ENCODE data around the gene PDF. TPM values are rescaled to one million over a fixed set of nuclear protein-coding genes. Genes with fewer than 3 reads are reported as not detected.
A peak's percentile ranks its signal among the peaks of the same experiment; 100 is the strongest.

PDF gene
- total RNA-seq, 1 experiment from 2014 or later = 17.8 TPM

DNA sequence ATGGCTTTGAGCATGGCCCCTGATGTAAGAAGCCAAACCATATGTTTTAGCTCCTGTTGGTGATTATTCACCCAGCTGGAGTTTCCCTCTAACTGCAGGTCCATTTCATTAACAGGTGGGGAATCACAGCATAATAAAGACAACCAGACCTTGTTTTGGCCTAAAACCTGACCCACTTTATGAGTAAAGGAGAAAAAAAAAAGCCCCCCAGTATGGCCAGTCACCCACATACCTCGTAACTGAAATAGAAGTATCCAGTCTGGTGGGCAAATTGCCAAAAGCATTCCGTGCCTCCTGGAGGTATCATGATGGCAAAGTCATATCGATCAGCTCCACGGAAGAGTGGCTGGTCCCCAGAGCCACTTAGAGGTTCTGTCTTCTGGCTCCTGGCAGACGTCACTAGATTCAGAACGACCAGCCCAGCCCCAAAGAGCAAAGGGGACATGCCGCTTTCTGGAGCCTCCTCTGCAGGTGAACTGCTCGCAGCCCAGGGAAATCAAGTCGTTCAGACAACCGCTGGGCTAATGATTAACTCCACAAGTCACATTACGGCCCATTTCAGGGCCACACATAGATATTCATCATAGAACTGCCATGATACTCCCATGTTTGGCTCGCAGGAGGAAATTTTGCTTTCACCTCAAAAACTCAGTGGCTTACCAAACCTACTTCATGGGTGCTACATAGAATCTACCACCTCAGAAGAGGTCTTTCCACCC lies 21.1 kb upstream of the PDF start, which contains the start of gene TMED6:
Gene TMED6 (minus strand): TSS at position 478 of the 719 bp plus-strand sequence. CDS start 33 bp downstream, at position 445.
- Histone ChIP-seq H3K36me3 (peaks cover 29% of the 10 kb centered on the region), H3K27ac (no peak within 1 kb of the TSS), H3K4me3 (no peak within 1 kb of the TSS), H3K9me3 (replicated peaks) (no peaks in the 10 kb centered on the region), H3K27me3 (replicated peaks) (no peaks in the 10 kb centered on the region), H3K4me1 (replicated peaks) (no peaks in the 10 kb centered on the region)
- DNase-seq (ENCODE audit: low read depth in 1 of 2, low spot score in 2 of 2) = no peak

DNA sequence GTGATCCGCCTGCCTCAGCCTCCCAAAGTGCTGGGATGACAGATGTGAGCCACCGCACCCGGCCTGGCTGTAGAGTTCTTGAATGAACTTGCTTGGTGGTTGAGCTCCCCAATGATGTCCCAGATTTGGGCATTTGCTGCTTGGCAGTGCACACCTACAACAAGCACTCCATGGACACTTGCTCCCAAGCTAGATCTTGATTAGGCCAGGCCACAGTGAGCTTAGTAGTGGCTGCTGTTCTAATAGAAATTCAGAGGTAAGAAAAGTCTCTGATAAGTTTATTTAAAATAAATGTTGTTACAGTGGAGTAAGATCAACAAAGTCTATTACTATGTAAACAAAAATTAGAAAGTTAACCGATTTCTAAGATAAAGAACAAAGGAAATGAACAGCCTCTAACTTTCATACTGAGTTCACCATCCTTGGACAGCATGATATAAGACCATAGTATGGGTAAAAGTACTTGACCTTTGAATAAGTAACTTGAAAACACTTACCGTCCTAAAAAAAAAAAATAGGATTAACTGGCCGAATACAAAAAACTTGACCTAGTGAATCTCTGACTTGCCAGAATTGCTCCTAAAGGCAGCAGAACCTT lies 20.2 kb upstream of the PDF start:
- Histone ChIP-seq H3K27ac (no peak overlapping the region), H3K27me3 (replicated peaks) (no peaks in the 10 kb centered on the region), H3K4me3 (no peak overlapping the region)

DNA sequence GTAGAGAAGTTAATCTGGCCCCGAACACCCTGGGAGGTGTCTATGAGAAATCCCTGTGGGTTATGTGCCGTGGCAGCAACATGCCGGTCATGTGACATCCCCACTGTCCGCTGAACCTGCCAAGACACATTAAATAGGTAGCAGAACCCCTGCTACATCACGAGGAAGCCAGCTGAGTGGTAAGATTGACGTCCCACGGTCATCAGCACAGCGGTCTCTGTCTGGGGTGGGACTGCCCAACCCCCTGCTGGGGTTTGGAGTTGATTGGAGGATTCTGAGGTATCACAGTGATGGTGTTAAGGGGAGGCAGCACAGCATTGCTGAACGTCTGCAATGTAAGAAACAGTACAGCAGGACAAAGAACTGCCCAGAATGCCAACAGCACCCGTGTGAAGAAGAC lies 19.1 kb upstream of the PDF start:
- no peaks in the 10 kb centered on the region for H3K9me3 ChIP-seq (replicated peaks)
- no peaks in the 10 kb centered on the region for H3K27me3 ChIP-seq (replicated peaks)
- H3K4me3 ChIP-seq = no peak overlapping the region
- H3K36me3 ChIP-seq = peaks cover 25% of the 10 kb centered on the region
- no peak overlapping the region for H3K27ac ChIP-seq
- no peak for DNase-seq (ENCODE audit: low read depth in 1 of 2, low spot score in 2 of 2)
- no peaks in the 10 kb centered on the region for H3K4me1 ChIP-seq (replicated peaks)

More for the DNA sequence above, 20.2 kb upstream of the PDF start:
- Histone ChIP-seq H3K9me3 (replicated peaks) (no peaks in the 10 kb centered on the region), H3K36me3 (peaks cover 26% of the 10 kb centered on the region), H3K4me1 (replicated peaks) (no peaks in the 10 kb centered on the region)
- DNase-seq (ENCODE audit: low read depth in 1 of 2, low spot score in 2 of 2) = no peak

DNA sequence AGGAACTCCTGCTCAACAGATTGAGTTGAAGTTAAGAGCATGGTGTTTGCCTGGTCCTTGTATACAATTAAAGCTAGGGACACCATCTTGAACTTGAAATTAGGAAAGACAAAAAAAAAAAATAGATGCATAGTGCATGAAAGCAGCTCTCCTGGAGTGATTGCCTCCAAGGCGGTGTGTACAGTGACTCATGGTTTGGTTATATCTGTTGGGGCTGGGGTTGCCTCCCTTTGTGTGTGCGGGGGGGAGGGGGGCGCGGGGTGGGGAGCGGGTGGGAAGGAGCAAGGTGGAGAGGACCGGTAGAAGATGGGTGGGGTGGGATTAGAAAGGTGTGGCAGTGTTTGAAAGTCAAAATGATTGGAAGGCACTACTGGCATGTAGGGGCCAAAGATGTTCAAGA lies 17.8 kb upstream of the PDF start:
- Histone ChIP-seq H3K4me3 (no peak overlapping the region), H3K27me3 (replicated peaks) (no peaks in the 10 kb centered on the region), H3K9me3 (replicated peaks) (no peaks in the 10 kb centered on the region), H3K36me3 (peaks cover 29% of the 10 kb centered on the region), H3K4me1 (replicated peaks) (no peaks in the 10 kb centered on the region), H3K27ac (no peak overlapping the region)
- DNase-seq (ENCODE audit: low read depth in 1 of 2, low spot score in 2 of 2) = no peak

DNA sequence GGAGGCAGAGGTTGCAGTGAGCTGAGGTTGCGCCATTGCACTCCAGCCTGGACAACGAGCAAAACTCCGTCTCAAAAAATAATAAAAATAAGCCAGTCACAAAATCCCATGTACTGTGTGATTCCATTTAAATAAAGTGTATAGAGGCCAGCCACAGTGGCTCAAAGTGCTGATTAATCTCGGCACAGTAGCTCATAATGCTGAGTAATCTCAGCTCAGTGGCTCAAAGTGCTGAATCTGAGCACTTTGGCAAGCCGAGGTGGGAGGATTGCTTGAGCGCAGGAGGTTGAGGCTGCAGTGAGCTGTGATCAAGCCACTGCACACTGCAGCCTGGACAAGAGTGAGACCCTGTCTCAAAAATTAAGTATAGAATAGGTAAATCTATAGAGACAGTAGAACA lies 16.3 kb upstream of the PDF start:
- Histone ChIP-seq H3K36me3 (peaks cover 40% of the 10 kb centered on the region), H3K4me1 (replicated peaks) (no peaks in the 10 kb centered on the region), H3K27ac (no peak overlapping the region), H3K4me3 (no peak overlapping the region), H3K27me3 (replicated peaks) (no peaks in the 10 kb centered on the region), H3K9me3 (replicated peaks) (no peaks in the 10 kb centered on the region)
- DNase-seq (ENCODE audit: low read depth in 1 of 2, low spot score in 2 of 2) = no peak

DNA sequence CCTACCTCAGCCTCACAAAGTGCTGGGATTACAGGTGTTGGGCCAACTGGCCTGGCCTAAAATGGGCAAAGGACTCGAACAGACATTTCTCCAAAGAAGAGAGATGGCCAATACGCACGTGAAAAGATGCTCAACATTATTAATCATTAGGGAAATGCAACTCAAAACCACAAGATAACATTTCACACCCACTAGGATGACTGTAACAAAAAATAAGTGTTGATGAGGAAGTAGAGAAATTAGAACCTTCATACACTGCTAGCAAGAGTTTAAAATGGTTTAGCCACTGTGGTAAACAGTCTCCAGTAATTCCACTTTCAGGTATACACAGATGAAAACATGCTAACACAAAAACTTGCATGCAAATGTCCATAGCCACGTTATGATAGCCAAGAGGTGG lies 15.5 kb upstream of the PDF start:
- H3K36me3 ChIP-seq = peaks cover 48% of the 10 kb centered on the region
- DNase-seq (ENCODE audit: low read depth in 1 of 2, low spot score in 2 of 2) = no peak

DNA sequence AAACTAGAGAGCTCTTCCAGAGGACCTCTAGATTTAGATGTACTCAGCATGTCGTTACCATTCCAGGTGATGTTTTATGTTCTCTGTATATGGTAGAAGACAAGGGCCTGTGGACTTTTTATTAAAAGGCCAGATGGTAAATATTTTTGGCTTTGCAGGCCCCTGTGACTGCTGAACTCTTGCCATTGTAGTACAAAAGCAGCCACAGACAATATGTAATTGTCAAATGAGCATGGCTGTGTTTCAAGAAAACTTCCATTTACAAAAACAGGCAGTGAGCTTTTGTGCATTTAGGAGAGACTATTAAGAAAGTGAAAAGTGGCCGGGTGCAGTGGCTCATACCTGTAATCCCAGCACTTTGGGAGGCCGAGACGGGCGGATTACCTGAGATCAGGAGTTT lies 13.8 kb upstream of the PDF start:
- Histone ChIP-seq H3K36me3 (peaks cover 50% of the 10 kb centered on the region), H3K27ac (no peak overlapping the region), H3K4me1 (replicated peaks) (no peaks in the 10 kb centered on the region; the same call in 1 of the 2 replicates), H3K4me3 (no peak overlapping the region), H3K27me3 (replicated peaks) (no peaks in the 10 kb centered on the region), H3K9me3 (replicated peaks) (no peaks in the 10 kb centered on the region)
- DNase-seq (ENCODE audit: low read depth in 1 of 2, low spot score in 2 of 2) = no peak

More for the DNA sequence above, 15.5 kb upstream of the PDF start:
- H3K9me3 ChIP-seq (replicated peaks) = no peaks in the 10 kb centered on the region
- no peaks in the 10 kb centered on the region for H3K27me3 ChIP-seq (replicated peaks)
- no peaks in the 10 kb centered on the region; the same call in 1 of the 2 replicates for H3K4me1 ChIP-seq (replicated peaks)
- no peak overlapping the region for H3K27ac ChIP-seq
- H3K4me3 ChIP-seq = no peak overlapping the region

DNA sequence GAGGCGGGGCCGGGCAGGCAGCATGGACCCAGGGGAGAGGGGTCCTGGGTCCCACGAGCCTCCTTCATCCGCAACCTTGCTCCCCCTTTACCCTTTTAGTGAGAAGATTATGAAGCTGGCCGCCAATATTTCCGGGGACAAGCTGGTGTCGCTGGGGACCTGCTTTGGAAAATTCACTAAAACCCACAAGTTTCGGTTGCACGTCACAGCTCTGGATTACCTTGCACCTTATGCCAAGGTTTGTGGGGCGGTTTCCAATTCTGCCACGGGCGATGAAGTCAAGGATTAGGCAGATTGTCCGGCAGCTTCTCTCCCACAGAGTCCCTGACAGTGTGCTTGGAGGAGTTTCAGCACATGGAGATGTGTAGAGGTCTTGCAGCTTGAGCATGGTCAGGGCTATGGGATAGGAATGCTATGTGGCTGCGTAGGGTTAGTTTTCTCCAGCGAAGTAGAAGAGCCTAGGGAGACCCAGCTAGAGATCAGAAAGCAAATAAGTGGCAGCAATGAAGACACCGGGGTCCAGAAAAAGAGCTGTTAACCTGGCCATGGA lies 9.8 kb upstream of the PDF start:
- no peak for DNase-seq (ENCODE audit: low read depth in 1 of 2, low spot score in 2 of 2)
- Histone ChIP-seq H3K4me3 (peak overlapping the region; percentile 86), H3K36me3 (peaks cover 55% of the 10 kb centered on the region), H3K4me1 (replicated peaks) (peaks cover 7% of the 10 kb centered on the region), H3K27me3 (replicated peaks) (no peaks in the 10 kb centered on the region), H3K27ac (peak overlapping the region; percentile 37), H3K9me3 (replicated peaks) (no peaks in the 10 kb centered on the region)

DNA sequence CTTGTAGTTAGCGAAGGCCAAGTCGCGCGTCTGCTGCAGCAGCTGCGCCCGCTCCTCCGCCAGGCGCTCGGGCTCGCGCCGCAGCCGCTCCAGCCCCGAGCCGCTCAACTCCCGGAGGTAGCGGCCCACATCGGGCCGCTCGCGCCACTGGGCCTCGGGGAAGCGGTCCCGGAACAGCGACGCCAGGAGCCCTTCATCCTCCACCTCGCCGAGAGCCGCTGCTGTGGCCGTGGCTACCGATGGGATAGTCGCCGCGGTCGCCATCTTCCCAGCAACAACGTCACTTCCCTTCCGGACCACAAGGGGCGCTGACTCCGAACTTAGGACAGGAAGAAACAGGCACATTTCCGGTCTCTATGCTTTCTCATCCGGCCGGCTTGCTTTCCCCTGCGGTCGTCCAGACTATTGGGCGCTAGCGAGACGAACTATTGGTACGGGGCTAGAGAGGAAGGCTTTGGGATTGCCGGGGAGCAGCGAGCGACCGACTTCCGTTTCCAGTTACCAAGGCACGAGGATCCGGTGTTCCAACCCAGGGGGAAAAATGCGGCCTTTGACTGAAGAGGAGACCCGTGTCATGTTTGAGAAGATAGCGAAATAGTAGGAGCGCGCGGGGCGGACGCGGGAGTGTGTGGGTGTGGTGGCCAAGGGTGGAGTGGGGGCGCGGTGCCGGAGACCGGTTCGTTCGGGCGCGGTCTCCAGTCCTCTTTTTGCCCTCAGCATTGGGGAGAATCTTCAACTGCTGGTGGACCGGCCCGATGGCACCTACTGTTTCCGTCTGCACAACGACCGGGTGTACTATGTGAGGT lies 9.1 kb upstream of the PDF start, which contains the start of the genes COG8 and NIP7:
Gene COG8 (minus strand): TSS at position 276 of the 806 bp plus-strand sequence. CDS start 12 bp downstream, at position 264.
Gene NIP7 (plus strand): TSS at position 484 of the 806 bp plus-strand sequence. CDS start 58 bp downstream, at position 542.
- DNase-seq (ENCODE audit: low read depth in 1 of 2, low spot score in 2 of 2) = peak; percentile 98
- Histone ChIP-seq H3K9me3 (replicated peaks) (no peaks in the 10 kb centered on the region), H3K4me3 (peak within 1 kb of the TSS; percentile 86), H3K4me1 (replicated peaks) (peaks cover 7% of the 10 kb centered on the region), H3K27ac (peak within 1 kb of the TSS; percentile 37), H3K36me3 (peaks cover 57% of the 10 kb centered on the region), H3K27me3 (replicated peaks) (no peaks in the 10 kb centered on the region)

DNA sequence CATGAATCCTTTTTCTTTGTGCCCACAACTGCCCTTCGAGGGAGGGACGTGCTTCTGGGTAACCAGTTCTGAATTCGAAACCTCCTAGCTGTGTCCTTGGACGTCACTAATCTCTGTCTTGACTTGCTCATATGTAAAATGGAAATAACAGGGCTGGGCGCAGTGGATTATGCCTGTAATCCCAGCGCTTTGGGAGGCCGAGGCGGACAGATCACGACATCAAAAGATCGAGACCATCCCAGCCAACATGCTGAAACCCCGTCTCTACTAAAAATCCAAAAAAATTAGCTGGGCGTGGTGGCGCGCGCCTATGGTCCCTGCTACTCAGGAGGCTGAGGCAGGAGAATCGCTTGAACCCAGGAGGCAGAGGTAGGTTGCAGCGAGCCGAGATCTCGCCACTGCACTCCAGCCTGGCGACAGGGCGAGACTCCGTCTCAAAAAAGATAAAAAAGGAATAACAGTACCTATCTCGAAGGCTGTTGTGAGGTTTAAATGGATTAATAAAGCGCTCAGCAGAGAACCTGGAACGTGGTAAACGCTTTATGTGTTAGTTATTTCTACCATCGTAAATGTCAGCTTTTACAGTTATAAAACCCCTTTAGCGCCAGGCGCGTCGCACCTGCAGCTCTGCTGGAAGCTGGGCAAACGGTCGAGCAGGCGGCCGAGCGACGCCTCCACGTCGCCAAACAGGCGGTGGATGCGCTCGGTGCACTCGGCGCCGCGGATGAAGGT lies 8.3 kb upstream of the PDF start:
- Histone ChIP-seq H3K27ac (no peak overlapping the region; the same call in 1 of the 2 replicates), H3K4me3 (peak overlapping the region; percentile 86), H3K36me3 (peaks cover 63% of the 10 kb centered on the region), H3K27me3 (replicated peaks) (no peaks in the 10 kb centered on the region), H3K9me3 (replicated peaks) (no peaks in the 10 kb centered on the region), H3K4me1 (replicated peaks) (peaks cover 7% of the 10 kb centered on the region)
- peak in 1 of 2 experiments; percentile 65 for DNase-seq (ENCODE audit: low read depth in 1 of 2, low spot score in 2 of 2)

DNA sequence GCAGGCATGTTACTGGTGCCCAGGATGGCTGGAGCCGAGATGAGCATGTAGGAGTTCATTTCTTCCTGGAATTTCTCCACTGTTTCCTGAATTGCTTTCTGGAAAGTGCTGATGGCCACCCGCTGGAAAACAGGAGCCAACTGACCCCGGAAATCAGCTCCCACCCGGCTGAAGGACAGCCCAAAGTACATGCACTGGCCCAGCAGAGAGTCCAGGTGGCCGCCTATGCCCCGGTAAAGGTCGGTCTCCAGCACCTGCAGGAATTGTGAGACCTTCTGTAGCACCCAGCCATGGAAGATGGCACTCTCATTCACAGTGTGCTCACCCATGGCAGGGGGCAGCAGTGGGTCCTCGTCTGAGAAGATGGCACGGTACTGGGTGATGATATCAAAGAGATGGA lies 4.3 kb upstream of the PDF start:
- Histone ChIP-seq H3K27ac (no peak overlapping the region), H3K9me3 (replicated peaks) (0 out of 2 replicates have a peak, but pooled peaks cover 3% of the 10 kb centered on the region), H3K27me3 (replicated peaks) (no peaks in the 10 kb centered on the region), H3K4me3 (no peak overlapping the region), H3K4me1 (replicated peaks) (peaks cover 19% of the 10 kb centered on the region), H3K36me3 (peaks cover 59% of the 10 kb centered on the region)
- DNase-seq (ENCODE audit: low read depth in 1 of 2, low spot score in 2 of 2) = no peak

DNA sequence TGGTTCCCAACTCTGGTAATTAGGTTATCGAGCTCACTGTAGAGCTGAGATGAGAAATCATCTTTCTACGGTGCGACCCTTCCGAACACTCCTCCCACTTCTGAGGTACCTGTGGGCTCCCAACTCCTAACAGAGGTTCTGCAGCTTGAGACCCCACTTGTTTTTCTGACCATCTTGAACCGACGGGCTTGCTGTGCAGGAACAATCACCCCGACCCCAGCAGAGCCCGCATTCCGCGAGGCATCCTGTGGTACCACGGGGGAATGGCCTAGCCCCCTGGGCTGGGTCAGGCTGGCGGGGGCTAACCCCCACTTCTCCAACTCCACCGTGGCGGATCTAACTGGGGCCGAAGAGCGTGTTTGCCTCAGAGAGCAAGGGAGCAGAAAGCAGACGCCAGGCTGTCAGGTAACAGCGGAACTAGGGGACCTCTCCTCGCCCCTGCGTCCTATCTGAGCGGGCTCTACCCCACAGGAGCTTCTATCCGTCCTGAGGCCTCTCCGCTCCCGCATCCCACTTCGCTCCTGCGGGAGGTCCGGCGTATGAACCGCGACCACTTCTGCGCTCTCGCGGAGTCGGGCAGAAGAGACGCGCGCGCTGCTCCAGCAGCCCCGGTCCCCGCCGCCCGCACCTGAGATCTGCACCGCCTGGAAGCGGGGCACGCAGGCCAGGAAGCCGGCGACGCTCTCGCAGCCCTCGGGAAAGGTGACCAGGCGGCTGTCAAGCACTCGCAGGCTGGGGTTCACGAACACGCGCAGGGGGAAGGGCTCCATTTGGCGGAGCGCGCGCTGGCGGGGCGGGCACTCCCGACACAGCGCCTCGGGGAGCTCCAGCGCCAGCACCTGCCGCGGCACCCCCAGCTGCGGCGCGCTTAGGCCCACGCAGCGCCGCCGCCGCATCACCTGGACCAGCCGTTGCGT lies 761 bp downstream of the PDF start:
- Histone ChIP-seq H3K4me3 (peak overlapping the region; percentile 94), H3K27ac (peak overlapping the region; percentile 2; the same call in 1 of the 2 replicates), H3K9me3 (replicated peaks) (0 out of 2 replicates have a peak, but pooled peaks cover 3% of the 10 kb centered on the region), H3K4me1 (replicated peaks) (peaks cover 26% of the 10 kb centered on the region), H3K36me3 (peaks cover 84% of the 10 kb centered on the region), H3K27me3 (replicated peaks) (no peaks in the 10 kb centered on the region)
- DNase-seq (ENCODE audit: low read depth in 1 of 2, low spot score in 2 of 2) = peak in 1 of 2 experiments; percentile 50

Data from SJSA1 (cell line).